Trophoblast cell (in vitro differentiated cells and primary cell): ENCODE results near the gene AVPR1A.
A peak's percentile ranks its signal among the peaks of the same experiment; 100 is the strongest.

ENCODE experiments used
- DNase-seq, 2 donors: peaks; one replicate each; pipeline ENCODE4 v3.0.0-alpha.2; 2016
- H2AFZ ChIP-seq: 2 replicates; pipeline ENCODE4 v1.6.1; 2013; ENCODE audit warnings: low read length, moderate library complexity, mild to moderate bottlenecking; ENCODE audit not compliant: insufficient read depth, poor library complexity
- H2AK5ac ChIP-seq: 2 replicates; pipeline ENCODE4 v1.6.1; 2013; ENCODE audit warnings: mild to moderate bottlenecking, low read length
- H2BK120ac ChIP-seq: 2 replicates; pipeline ENCODE4 v1.6.1; 2013; ENCODE audit warnings: low read length, mild to moderate bottlenecking, moderate library complexity; ENCODE audit not compliant: insufficient read depth, poor library complexity
- H2BK12ac ChIP-seq: 2 replicates; pipeline ENCODE4 v1.6.1; 2013; ENCODE audit warnings: mild to moderate bottlenecking, low read length, moderate library complexity
- H2BK5ac ChIP-seq: 2 replicates; pipeline ENCODE4 v1.6.1; 2013; ENCODE audit warnings: low read length, low read depth, moderate library complexity, mild to moderate bottlenecking; ENCODE audit not compliant: poor library complexity
- H3K14ac ChIP-seq: 2 replicates; pipeline ENCODE4 v1.6.1; 2013; ENCODE audit warnings: mild to moderate bottlenecking, low read length
- H3K18ac ChIP-seq: 2 replicates; pipeline ENCODE4 v1.6.1; 2013; ENCODE audit warnings: mild to moderate bottlenecking, low read length
- H3K23ac ChIP-seq: 2 replicates; pipeline ENCODE4 v1.6.1; 2013; ENCODE audit warnings: low read length
- H3K27ac ChIP-seq: 2 replicates; pipeline ENCODE4 v1.5.1; 2013; ENCODE audit warnings: low read depth, mild to moderate bottlenecking, inconsistent platforms, low read length, moderate library complexity
- H3K27me3 ChIP-seq: 2 replicates; pipeline ENCODE4 v1.6.1; 2013; ENCODE audit warnings: inconsistent platforms, mild to moderate bottlenecking, low read length, moderate library complexity; ENCODE audit not compliant: insufficient read depth
- H3K36me3 ChIP-seq, 2 experiments: 1 replicate in 1 of 2; 2 replicates in 1 of 2; pipeline ENCODE4 v1.6.1; 2013; ENCODE audit warnings: low read length in 2 of 2, mild to moderate bottlenecking in 2 of 2, moderate library complexity in 1 of 2; ENCODE audit not compliant: insufficient read depth in 2 of 2, control insufficient read depth in 1 of 2
- H3K4ac ChIP-seq: 2 replicates; pipeline ENCODE4 v1.6.1; 2013; ENCODE audit warnings: low read depth, mild to moderate bottlenecking, low read length, moderate library complexity
- H3K4me1 ChIP-seq, 2 experiments: 1 replicate in 1 of 2; 2 replicates in 1 of 2; pipeline ENCODE4 v1.6.1; 2013; ENCODE audit warnings: low read length in 2 of 2, mild to moderate bottlenecking in 2 of 2, moderate library complexity in 1 of 2; ENCODE audit not compliant: insufficient read depth in 2 of 2, control insufficient read depth in 1 of 2
- H3K4me2 ChIP-seq: 2 replicates; pipeline ENCODE4 v1.6.1; 2013; ENCODE audit warnings: inconsistent platforms, mild to moderate bottlenecking, low read length, moderate library complexity
- H3K4me3 ChIP-seq: 2 replicates; pipeline ENCODE4 v1.5.1; 2013; ENCODE audit warnings: mild to moderate bottlenecking, low read depth, low read length, inconsistent platforms
- H3K79me1 ChIP-seq: one replicate; pipeline ENCODE4 v1.6.1; 2013; ENCODE audit warnings: low read length
- H3K79me2 ChIP-seq: 2 replicates; pipeline ENCODE4 v1.6.1; 2013; ENCODE audit warnings: low read length, mild to moderate bottlenecking; ENCODE audit not compliant: control insufficient read depth, insufficient read depth, poor library complexity
- H3K9ac ChIP-seq: 2 replicates; pipeline ENCODE4 v1.6.1; 2013; ENCODE audit warnings: mild to moderate bottlenecking, low read length
- H3K9me3 ChIP-seq: 2 replicates; pipeline ENCODE4 v1.6.1; 2013; ENCODE audit warnings: low read depth, mild to moderate bottlenecking, control low read depth, inconsistent platforms, low read length; ENCODE audit not compliant: insufficient read depth
- H4K12ac ChIP-seq: 2 replicates; pipeline ENCODE4 v1.6.1; 2013; ENCODE audit warnings: low read depth, mild to moderate bottlenecking, low read length, moderate library complexity
- H4K8ac ChIP-seq: 2 replicates; pipeline ENCODE4 v1.6.1; 2013; ENCODE audit warnings: low read depth, mild to moderate bottlenecking, low read length, moderate library complexity
- H4K91ac ChIP-seq: one replicate; pipeline ENCODE4 v1.6.1; 2013; ENCODE audit warnings: low read depth, mild to moderate bottlenecking, low read length, moderate library complexity
- WGBS: extraction: QIAGEN DNeasy Blood & Tissue Kit; methylation state at CpG from one replicate; pipeline ENCODE4 v1.1.7; 2013; ENCODE audit warnings: missing lambda C conversion rate; ENCODE audit not compliant: insufficient read length, insufficient coverage; ENCODE audit errors: extremely low coverage; 5-methylcytosine and 5-hydroxymethylcytosine counted together

AVPR1A gene

DNA sequence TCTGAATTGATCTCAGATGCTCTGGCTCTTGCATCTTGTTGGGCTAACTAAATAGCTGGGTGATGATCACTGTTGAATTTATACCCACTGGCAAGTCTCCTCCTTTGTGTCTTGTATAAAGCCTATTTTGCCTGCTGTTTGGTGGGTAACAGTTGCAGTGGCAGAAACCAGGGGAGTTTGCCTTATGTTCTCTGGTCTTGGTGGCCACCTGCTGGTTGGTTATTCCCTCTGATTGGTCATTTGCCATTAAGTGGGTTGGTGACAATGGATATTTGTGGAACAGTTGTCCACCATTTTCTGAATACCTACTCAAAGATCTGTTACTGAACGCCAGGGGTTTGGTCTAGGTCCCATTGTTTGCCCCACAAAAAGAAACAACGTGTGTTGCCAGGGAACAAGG is 52.1 kb downstream of the AVPR1A start:
- Histone ChIP-seq H3K79me1 (no peaks in the 10 kb centered on the region), H3K9ac (no peak overlapping the region), H3K4me1 (no peaks in the 10 kb centered on the region), H3K23ac (no peak overlapping the region), H2BK12ac (no peak overlapping the region), H2BK5ac (no peak overlapping the region), H3K27me3 (no peaks in the 10 kb centered on the region), H3K36me3 (no peaks in the 10 kb centered on the region), H4K12ac (no peak overlapping the region), H3K4me3 (no peak overlapping the region), H4K8ac (no peak overlapping the region), H4K91ac (no peak overlapping the region), H3K9me3 (no peaks in the 10 kb centered on the region), H3K4me2 (no peak overlapping the region), H2AFZ (no peak overlapping the region), H3K27ac (no peak overlapping the region), H3K14ac (no peak overlapping the region), H2AK5ac (no peak overlapping the region), H3K18ac (no peak overlapping the region), H2BK120ac (no peak overlapping the region), H3K79me2 (no peaks in the 10 kb centered on the region), H3K4ac (no peak overlapping the region)
- WGBS, result no CpG with 5 or more reads among the region's 2 CpGs
- no peak for DNase-seq

DNA sequence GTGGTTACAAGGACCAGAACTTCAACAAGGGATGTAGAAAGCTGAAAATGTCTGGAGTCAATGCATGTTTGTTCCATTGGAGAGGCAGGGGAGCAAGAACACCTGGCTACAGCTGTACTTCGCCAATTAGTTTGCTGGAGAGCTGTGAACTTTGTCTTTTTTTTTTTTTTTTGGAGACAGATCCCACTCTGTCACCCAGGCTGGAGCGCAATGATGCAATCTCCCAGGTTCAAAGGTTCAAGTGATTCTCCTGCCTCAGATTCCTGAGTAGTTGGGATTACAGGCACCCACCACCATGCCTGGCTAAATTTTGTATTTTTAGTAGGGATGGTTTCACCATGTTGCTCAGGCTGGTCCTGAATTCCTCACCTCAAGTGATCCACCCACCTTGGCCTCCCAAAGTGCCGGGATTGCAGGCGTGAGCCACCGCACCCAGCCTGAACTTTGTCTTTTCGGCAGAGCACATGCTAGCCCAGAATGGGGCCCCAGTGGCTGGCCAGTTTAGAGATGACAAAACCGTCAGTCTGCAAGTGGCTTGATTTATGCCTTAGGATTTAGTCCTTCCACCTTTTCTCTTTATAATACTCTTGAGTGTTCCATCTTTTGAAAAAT is 55.5 kb downstream of the AVPR1A start:
- Histone ChIP-seq H3K9ac (no peak overlapping the region), H3K79me2 (no peaks in the 10 kb centered on the region), H3K27ac (no peak overlapping the region), H4K8ac (no peak overlapping the region), H3K4ac (no peak overlapping the region), H3K79me1 (no peaks in the 10 kb centered on the region), H4K12ac (no peak overlapping the region), H3K4me3 (no peak overlapping the region), H2BK12ac (no peak overlapping the region), H2AK5ac (no peak overlapping the region), H3K23ac (no peak overlapping the region), H2BK5ac (no peak overlapping the region), H3K14ac (no peak overlapping the region), H3K4me1 (no peaks in the 10 kb centered on the region), H3K4me2 (no peak overlapping the region), H3K18ac (no peak overlapping the region), H3K27me3 (no peaks in the 10 kb centered on the region), H3K36me3 (no peaks in the 10 kb centered on the region), H2AFZ (no peak overlapping the region), H3K9me3 (no peaks in the 10 kb centered on the region), H2BK120ac (no peak overlapping the region), H4K91ac (no peak overlapping the region)
- WGBS, result no CpG with 5 or more reads among the region's 7 CpGs
- peak in 1 of 2 donors; percentile 46 for DNase-seq

DNA sequence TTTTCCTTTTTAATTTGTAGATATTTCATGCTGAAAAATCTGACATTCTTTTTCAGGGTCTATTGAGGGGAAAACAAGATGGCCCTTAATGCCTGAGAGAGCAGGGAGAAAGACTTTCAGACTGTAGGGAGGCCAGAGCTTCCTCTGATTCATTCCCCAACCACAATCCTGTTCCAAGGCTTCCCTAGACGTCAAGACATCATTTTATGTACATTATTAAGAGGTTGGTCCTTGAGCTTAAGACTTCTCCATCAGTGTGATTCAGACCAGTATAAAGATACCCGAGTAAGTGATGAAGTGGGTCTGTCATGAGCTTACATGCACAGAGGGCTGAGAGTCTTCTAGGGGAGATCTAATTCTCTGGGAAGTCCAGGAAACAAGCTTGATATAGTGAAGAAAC is 57.3 kb downstream of the AVPR1A start:
- Histone ChIP-seq H2BK12ac (no peak overlapping the region), H3K18ac (no peak overlapping the region), H2BK120ac (no peak overlapping the region), H3K9ac (no peak overlapping the region), H3K79me1 (no peaks in the 10 kb centered on the region), H3K27me3 (no peaks in the 10 kb centered on the region), H3K23ac (no peak overlapping the region), H4K91ac (no peak overlapping the region), H3K27ac (no peak overlapping the region), H3K4me2 (no peak overlapping the region), H2AFZ (no peak overlapping the region), H3K36me3 (no peaks in the 10 kb centered on the region), H2AK5ac (no peak overlapping the region), H3K79me2 (no peaks in the 10 kb centered on the region), H3K4me3 (no peak overlapping the region), H3K4me1 (no peaks in the 10 kb centered on the region), H4K8ac (no peak overlapping the region), H3K14ac (no peak overlapping the region), H4K12ac (no peak overlapping the region), H3K4ac (no peak overlapping the region), H2BK5ac (no peak overlapping the region), H3K9me3 (no peaks in the 10 kb centered on the region)
- no peak for DNase-seq
- WGBS, result no CpG with 5 or more reads among the region's 2 CpGs

DNA sequence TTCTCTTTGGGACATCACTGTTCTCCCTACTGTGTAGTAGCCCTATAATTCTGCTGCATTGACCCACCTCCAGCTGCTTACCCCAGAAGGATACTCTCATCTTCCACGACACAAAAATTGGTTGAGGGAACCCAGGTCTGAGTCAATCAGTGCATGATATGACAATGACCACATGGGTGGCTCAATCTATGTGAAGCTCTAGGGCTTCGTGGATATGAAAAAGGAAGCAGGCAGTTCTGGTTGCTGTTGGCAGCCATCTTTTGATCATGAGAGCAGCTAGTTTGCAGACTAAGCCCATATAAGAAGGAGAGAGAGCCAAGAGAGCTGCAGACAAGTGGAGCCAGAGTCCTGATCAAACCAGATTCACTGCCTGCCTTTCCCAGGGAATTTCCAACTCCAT is 57.9 kb downstream of the AVPR1A start:
- Histone ChIP-seq H3K27ac (no peak overlapping the region), H4K12ac (no peak overlapping the region), H4K91ac (no peak overlapping the region), H3K4me3 (no peak overlapping the region), H3K4me1 (no peaks in the 10 kb centered on the region), H3K23ac (no peak overlapping the region), H3K4ac (no peak overlapping the region), H3K14ac (no peak overlapping the region), H3K9ac (no peak overlapping the region), H4K8ac (no peak overlapping the region), H3K27me3 (no peaks in the 10 kb centered on the region), H2AFZ (no peak overlapping the region), H2BK5ac (no peak overlapping the region), H3K4me2 (no peak overlapping the region), H3K9me3 (no peaks in the 10 kb centered on the region), H2AK5ac (no peak overlapping the region), H3K36me3 (no peaks in the 10 kb centered on the region), H3K79me2 (no peaks in the 10 kb centered on the region), H3K18ac (no peak overlapping the region), H2BK12ac (no peak overlapping the region), H2BK120ac (no peak overlapping the region), H3K79me1 (no peaks in the 10 kb centered on the region)
- WGBS, result no CpG with 5 or more reads among the region's 2 CpGs
- DNase-seq, result no peak
